Stimulated activated naive CD4-positive, alpha-beta T cell (primary cell): ENCODE measurements around the gene ADAMTS15.

Experiments
- DNase-seq, 6 experiments: peaks; one replicate each; lab custom pipeline; 2025; lab: John Stamatoyannopoulos, UW

The ADAMTS15 gene

GRCh38 chr11:130418756-130419155, 29.7 kb upstream of the ADAMTS15 start:
- DNase-seq, result no peak

GRCh38 chr11:130420478-130421198, 27.8 kb upstream of the ADAMTS15 start:
- DNase-seq, result no peak

- no peak for DNase-seq
These were observed 27.3 kb upstream of the ADAMTS15 start for GRCh38 chr11:130421199-130421585.

GRCh38 chr11:130421697-130422096, 26.7 kb upstream of the ADAMTS15 start:
- no peak for DNase-seq

GRCh38 chr11:130422251-130422995, 26.0 kb upstream of the ADAMTS15 start:
- no peak for DNase-seq

DNA sequence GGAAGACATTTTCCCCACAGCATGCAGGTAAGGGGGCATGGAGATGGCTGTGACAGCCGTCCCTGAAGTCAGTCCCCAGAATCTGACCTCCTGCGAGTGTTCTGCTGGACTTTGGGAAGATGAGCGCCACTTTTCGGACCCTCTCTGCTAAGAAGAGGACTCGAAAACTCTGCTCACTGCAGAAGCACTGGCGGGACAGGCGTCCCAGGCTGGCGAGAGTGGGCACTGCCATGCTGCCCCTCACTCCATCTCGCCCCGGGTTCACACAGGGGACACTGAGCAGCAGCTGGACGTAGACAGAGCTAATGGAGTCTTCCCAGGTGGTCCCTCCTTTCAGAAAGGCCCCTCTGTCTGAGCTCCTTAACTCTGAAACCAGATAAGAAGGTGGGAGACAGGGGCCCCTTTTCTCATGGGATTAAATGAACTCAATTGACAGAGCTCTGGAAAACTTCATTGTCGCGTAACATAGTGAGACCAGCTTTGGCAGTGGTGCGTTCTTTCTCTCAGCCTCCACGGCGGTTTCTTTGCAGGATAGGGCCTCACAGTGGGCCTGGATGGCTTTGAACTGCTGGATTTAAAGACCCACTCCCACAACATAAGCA, 24.8 kb upstream of the ADAMTS15 start:
- DNase-seq, result no peak

GRCh38 chr11:130424613-130425140, 23.8 kb upstream of the ADAMTS15 start:
- no peak for DNase-seq

DNA sequence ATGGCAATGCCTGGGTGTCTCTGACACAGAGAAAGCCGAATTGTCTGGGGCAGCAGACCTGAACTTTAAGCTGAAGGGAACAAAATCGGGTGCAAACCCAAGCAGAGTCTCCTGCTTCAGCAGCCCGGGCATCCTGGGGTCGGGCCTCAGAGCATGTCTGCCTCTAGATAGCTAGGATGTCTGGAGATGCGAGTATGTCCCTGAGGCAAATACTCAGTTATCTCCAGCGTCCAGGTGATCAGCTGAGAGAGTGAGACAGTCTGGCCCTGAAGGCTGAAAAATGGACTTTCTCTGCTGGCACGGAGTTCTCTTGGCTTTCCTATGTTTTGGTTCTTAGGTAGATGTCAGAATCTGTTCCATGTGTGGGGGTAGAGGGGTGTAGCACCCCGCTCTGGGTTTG, 23.3 kb upstream of the ADAMTS15 start:
- DNase-seq, result no peak

DNA sequence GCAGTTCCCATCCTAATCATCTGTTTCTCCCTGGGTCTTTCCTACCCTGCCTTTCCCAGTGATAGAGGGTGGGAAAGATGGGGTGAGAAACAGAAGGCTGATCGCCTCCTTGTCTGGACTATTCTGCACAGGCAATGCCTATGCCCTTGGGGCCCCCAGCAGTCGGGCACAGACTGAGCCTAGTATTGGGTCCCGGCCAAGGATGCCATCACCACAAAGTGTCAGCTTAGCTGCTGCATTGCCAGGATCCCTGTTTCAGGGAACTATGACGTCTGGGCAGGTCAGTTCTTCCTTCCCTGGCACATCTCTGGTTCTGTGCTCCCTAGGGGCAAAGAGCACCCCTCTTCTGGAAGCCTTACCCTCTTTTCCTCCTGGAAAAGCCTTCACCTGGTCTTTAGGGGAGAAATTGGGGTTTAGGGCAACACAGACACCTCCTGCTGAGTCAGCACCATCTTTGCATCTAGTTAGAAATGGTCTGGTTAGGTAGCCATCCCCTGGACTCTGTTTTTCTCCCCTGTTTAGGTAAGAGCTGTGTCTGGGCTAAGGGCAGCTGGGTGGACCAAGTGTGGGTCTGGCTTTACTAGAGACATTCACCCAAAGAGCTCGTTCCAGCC, 22.1 kb upstream of the ADAMTS15 start:
- no peak for DNase-seq

DNA sequence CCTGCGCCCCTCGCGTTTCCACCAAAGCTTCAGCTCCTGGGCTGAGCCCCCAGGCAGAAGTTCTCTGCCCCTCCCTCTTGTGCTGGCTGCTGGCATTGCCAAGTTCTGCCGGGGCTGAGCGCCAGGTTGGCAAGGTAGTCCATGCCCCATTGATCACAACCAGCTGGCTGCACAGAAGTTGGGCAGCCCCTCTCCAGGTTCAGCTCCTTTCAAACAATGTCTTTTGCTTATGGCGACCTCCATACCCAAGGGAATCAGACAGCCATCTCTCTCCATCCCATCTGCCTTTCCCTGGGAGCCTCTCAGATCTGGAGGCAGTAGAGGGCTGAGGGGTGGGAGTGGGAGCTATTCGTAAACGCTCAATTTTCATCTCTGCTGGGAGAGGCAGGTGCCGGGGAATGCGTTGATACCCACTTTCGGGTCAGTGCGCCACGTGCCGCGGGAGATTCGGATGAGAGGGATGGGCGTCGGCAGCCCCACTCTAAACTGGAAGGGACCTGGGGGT, 21.6 kb upstream of the ADAMTS15 start:
- no peak for DNase-seq

- no peak for DNase-seq
These were observed 20.7 kb upstream of the ADAMTS15 start for GRCh38 chr11:130427581-130428315.

- no peak for DNase-seq
These were observed 19.9 kb upstream of the ADAMTS15 start, which contains the start of gene ADAMTS8 for GRCh38 chr11:130428316-130429119. ADAMTS8 (minus strand) TSS chr11:130428609; CDS start chr11:130428286, 323 bp downstream.

- DNase-seq, result no peak
These were observed 19.2 kb upstream of the ADAMTS15 start for GRCh38 chr11:130429120-130429681.

DNA sequence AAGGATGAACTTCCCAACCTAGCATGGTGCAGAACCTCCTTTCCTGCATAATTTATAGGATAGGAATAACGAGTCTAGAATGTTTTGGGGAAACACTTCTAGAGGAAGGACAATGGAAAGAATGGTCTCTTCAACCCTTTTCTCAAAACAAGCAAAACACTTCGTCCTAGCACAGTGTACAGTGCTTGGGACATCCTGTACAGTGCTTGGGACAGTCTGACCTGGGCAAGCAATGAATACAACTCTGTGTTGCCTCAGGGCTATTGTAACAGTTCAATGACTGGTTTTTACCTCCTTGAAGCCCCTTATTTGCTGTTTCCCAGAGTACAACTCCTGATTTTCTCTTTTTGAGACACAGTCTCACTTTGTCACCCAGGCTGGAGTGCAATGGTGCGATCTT, 18.5 kb upstream of the ADAMTS15 start:
- no peak for DNase-seq

GRCh38 chr11:130431331-130431773, 17.1 kb upstream of the ADAMTS15 start:
- peak; percentile 19 to 51 (median 34) for DNase-seq

DNA sequence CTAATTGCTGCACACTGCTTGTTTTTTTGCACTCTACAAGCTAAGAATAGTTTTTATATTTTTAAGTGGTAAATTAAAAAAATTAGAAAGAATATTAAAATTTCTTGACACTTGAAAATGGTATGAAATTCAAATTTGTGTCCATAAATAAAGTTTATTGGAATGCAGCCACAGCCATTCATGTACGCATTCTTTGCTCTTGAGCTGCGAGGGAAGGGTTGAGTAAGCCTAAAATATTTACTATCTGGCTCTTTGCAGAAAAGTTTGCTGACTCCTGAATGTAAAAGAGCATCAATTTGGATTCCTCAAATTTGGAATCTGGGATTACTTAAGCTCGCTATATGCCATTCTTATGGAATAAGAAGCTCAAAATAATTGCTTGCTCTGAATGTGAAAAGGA, 16.6 kb upstream of the ADAMTS15 start:
- no peak for DNase-seq

- DNase-seq, result no peak
These were observed 15.1 kb upstream of the ADAMTS15 start for GRCh38 chr11:130433357-130433756.

DNA sequence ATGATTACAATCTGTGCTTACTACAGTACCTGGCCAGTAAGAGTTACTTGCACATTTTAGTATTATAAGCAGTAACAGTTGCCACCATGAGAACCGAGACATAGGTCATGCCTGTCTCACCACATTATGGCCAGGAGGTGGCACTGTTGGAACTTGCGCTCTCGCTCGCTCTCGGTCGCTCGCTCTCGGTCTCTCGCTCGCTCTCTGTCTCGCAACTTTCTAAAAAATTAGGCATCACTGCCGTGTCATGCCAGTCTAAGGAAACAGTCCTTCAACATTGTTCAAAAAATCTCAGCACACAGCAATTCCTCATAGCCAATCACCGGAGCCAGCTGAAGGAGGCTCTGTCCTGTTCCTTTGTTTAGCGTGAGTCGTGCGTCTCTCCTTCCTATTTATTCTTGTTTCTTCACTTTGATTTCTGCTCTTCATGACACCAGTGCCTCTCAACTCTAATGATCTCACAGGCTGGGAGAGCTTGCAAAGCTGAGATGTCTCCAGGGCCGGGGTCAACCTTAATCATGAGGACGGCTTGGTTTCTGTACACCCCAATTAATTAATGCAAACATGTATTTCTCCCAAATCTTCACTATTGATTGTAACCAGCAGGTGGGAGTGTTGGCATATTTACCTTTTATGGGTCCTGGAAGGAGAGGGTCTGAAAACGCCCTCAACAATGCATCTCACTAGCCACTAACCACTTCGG, 13.8 kb upstream of the ADAMTS15 start:
- peak; percentile 23 to 80 (median 49) for DNase-seq

DNA sequence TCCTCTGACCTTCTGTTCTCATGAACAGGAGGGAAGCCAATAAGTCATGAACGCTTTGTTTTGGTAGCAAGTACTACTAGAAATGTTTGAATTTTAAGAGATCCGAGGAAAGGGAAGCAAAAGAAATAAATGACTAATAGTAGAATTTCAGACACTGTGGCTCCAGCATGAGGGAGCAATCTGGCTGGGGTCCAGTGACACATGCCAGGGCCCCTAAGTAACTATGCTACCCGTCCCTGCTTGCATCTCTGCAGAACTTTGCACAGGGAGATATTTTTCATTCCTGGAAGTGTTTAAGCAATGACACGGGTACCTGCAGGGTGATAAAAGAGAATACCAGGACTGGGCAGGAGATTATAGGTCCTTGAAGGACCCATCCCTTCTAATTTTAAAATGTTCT, 12.8 kb upstream of the ADAMTS15 start:
- DNase-seq, result no peak
